T-helper 1 cell treated with Interleukin-12 subunit alpha and Interleukin-12 subunit beta and Interleukin-4 antibody, amounts not matched to agents 30 μg/mL and 1 μg/mL, for 36 hours (primary cell): ENCODE data around the gene CPN2.

Experiments
- H3K27ac Mint-ChIP-seq: one replicate; pipeline ENCODE4 v1.8.0; 2021; ENCODE audit warnings: mild to moderate bottlenecking, mixed read lengths
- H3K27me3 Mint-ChIP-seq: one replicate; pipeline ENCODE4 v1.8.0; 2021; ENCODE audit warnings: low read depth, mixed read lengths
- H3K36me3 Mint-ChIP-seq: one replicate; pipeline ENCODE4 v1.8.0; 2021; ENCODE audit warnings: low read depth, mixed read lengths
- H3K4me1 Mint-ChIP-seq: one replicate; pipeline ENCODE4 v1.8.0; 2021; ENCODE audit warnings: low read depth, mixed read lengths
- H3K4me3 Mint-ChIP-seq: one replicate; pipeline ENCODE4 v1.8.0; 2021; ENCODE audit warnings: mild to moderate bottlenecking, moderate library complexity, mixed read lengths
- H3K9me3 Mint-ChIP-seq: one replicate; pipeline ENCODE4 v1.8.0; 2021; ENCODE audit warnings: mixed read lengths

CPN2 gene

GRCh38 chr3:194298331-194299227 is 52.5 kb downstream of the CPN2 start:
- peaks cover 16% of the 10 kb centered on the region for H3K4me1 Mint-ChIP-seq
- peaks cover 18% of the 10 kb centered on the region for H3K36me3 Mint-ChIP-seq
- H3K9me3 Mint-ChIP-seq, result peaks cover 7% of the 10 kb centered on the region
- H3K27ac Mint-ChIP-seq, result no peak overlapping the region
- H3K27me3 Mint-ChIP-seq, result no peaks in the 10 kb centered on the region
- no peak overlapping the region for H3K4me3 Mint-ChIP-seq

GRCh38 chr3:194296454-194297263 is 54.5 kb downstream of the CPN2 start:
- Mint-ChIP-seq H3K36me3 (peaks cover 25% of the 10 kb centered on the region), H3K4me3 (no peak overlapping the region), H3K9me3 (peaks cover 11% of the 10 kb centered on the region), H3K4me1 (peaks cover 18% of the 10 kb centered on the region), H3K27me3 (peaks cover 10% of the 10 kb centered on the region), H3K27ac (no peak overlapping the region)

DNA sequence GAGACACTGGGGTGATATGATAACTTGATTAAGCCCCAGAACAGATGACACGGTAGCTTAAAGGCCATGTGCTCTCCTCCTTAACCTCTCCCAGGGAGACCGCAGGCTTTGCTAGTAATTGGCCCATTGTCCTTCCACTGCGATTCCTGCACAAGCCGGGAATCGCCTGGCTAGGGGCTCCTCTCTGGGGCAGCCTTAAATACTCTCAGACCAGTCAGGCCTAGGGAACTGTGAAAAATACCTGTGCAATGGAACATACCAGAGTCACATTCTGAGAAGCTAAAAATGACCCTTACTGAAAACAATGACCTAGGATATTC is 56.3 kb downstream of the CPN2 start:
- H3K4me3 Mint-ChIP-seq, result no peak overlapping the region
- peaks cover 24% of the 10 kb centered on the region for H3K27me3 Mint-ChIP-seq
- H3K36me3 Mint-ChIP-seq, result peaks cover 19% of the 10 kb centered on the region
- peaks cover 18% of the 10 kb centered on the region for H3K9me3 Mint-ChIP-seq
- peaks cover 10% of the 10 kb centered on the region for H3K4me1 Mint-ChIP-seq
- no peak overlapping the region for H3K27ac Mint-ChIP-seq

- H3K4me1 Mint-ChIP-seq, result peaks cover 9% of the 10 kb centered on the region
- H3K9me3 Mint-ChIP-seq, result peaks cover 18% of the 10 kb centered on the region
- no peak overlapping the region for H3K4me3 Mint-ChIP-seq
- H3K27ac Mint-ChIP-seq, result peak overlapping the region; percentile 57
- peaks cover 26% of the 10 kb centered on the region for H3K27me3 Mint-ChIP-seq
- peaks cover 19% of the 10 kb centered on the region for H3K36me3 Mint-ChIP-seq
Observed at GRCh38 chr3:194294199-194294894, 56.8 kb downstream of the CPN2 start.

DNA sequence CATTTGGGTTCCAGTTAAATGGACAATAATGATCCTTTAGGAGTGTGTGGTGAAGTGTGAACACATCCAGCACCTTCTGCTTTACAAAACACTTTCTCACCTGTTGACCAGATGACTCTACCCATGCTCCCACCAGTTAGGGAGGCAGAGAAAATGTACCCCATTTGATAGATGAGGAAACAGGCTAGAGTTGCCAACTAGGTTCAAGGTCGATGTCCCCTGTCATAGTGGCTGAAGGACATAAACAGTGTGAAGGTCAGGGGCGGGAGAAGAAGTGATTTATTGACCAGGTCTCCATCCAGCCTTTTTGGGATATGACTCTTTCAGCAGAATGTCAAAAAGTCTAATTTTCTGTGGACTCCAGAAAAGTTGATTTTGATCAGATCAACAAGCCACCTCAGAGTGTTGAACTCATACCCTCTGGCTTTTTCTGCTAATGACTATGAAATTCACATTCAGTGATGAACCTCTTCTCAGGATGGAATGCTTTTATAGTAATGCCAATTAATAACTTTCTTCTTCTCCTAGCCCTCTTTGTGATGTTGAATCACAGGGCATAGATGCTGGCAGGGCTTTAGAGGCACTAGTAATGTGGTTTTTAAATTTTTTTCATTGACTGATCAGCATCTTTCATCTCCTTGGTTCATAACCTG is 57.5 kb downstream of the CPN2 start:
- peaks cover 20% of the 10 kb centered on the region for H3K36me3 Mint-ChIP-seq
- no peak overlapping the region for H3K4me3 Mint-ChIP-seq
- H3K27ac Mint-ChIP-seq, result peak overlapping the region; percentile 57
- H3K4me1 Mint-ChIP-seq, result peaks cover 9% of the 10 kb centered on the region
- peaks cover 32% of the 10 kb centered on the region for H3K27me3 Mint-ChIP-seq
- peaks cover 25% of the 10 kb centered on the region for H3K9me3 Mint-ChIP-seq

DNA sequence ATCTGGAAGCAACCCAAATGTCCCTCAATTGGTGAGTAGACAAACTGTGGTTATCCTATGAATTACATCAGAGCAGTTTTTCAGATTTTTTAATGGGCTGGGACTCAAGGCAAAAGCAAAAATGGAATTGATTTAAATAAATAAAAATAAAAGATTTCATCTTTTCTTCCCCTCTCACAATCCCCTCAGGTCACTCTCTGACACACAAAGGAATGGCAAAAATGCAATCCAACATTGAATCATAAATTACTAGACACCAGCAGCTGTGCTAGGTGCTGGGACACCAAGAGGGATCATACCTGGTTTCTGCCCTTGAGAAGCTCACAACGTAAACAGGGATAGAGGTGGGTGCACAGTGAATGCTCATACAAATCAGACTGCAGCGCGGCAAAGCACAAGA is 58.8 kb downstream of the CPN2 start:
- Mint-ChIP-seq H3K27ac (no peak overlapping the region), H3K4me3 (no peak overlapping the region), H3K4me1 (peaks cover 12% of the 10 kb centered on the region), H3K27me3 (peaks cover 40% of the 10 kb centered on the region), H3K9me3 (peaks cover 25% of the 10 kb centered on the region), H3K36me3 (peaks cover 23% of the 10 kb centered on the region)
